GM12864 (cell line): ENCODE results near the gene ACAD11.
A peak's percentile ranks its signal among the peaks of the same experiment; 100 is the strongest.
"Not testable (repeated sequence)": the region's sequence is repeated elsewhere in the genome, so short reads cannot be mapped to it uniquely, and the experiment has no call there.

Experiments used
- DNase-seq: peaks from one replicate; pipeline ENCODE4 v3.0.0-alpha.2; 2011; ENCODE audit warnings: low read depth
- H3K4me3 ChIP-seq: 2 replicates; pipeline ENCODE4 v1.5.1; 2011; ENCODE audit warnings: mild to moderate bottlenecking, low read depth, low read length, control low read depth
- TF ChIP-seq, protein P1 (sequence below): IDR thresholded peaks from 2 replicates; pipeline ENCODE4 v1.5.1; 2011; ENCODE audit warnings: low read depth, mild to moderate bottlenecking, moderate library complexity, low read length, control low read depth, inconsistent platforms; ENCODE audit errors: missing control alignments

Gene ACAD11

DNA sequence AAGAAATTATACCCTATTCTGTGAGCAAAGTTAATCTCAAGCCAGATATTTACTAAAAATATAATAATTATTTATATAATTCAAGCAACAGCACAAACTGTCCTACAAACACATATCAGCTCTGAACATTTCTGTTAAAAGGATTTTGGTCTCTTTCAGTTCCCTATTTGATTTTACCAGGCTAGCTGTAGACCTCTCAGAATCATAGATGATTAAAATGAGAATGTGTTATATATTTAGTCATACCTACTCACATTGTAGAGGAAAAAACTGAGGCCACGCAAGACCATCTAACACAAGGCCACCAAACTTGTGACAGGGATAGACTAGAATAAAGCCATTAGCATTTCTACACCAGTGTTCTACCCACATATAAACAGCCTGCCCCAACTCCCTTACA is 34.0 kb downstream of the ACAD11 start:
- DNase-seq = peak; percentile 2
- TF ChIP-seq, protein P1, sequence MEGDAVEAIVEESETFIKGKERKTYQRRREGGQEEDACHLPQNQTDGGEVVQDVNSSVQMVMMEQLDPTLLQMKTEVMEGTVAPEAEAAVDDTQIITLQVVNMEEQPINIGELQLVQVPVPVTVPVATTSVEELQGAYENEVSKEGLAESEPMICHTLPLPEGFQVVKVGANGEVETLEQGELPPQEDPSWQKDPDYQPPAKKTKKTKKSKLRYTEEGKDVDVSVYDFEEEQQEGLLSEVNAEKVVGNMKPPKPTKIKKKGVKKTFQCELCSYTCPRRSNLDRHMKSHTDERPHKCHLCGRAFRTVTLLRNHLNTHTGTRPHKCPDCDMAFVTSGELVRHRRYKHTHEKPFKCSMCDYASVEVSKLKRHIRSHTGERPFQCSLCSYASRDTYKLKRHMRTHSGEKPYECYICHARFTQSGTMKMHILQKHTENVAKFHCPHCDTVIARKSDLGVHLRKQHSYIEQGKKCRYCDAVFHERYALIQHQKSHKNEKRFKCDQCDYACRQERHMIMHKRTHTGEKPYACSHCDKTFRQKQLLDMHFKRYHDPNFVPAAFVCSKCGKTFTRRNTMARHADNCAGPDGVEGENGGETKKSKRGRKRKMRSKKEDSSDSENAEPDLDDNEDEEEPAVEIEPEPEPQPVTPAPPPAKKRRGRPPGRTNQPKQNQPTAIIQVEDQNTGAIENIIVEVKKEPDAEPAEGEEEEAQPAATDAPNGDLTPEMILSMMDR = no peak
- H3K4me3 ChIP-seq = no peak overlapping the region

DNA sequence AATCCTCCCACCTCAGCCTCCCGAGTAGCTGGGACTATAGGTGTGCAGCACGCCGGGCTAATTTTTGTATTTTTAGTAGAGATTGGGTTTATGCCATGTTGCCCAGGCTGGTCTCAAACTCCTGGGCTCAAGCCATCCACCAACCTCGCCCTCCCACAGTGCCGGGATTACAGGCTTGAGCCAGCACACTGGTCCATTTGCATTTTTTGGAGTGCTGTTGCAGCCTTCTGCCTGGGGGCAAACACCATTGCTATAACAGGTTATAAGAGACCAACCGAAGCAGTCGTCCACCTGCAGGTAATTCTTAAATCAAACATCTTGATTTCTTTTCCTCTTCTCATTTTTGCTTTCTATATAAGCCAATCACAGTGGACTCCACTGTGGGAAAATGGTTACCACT is 34.8 kb downstream of the ACAD11 start:
- H3K4me3 ChIP-seq = no peak overlapping the region
- TF ChIP-seq, protein P1 = no peak
- DNase-seq = no peak

DNA sequence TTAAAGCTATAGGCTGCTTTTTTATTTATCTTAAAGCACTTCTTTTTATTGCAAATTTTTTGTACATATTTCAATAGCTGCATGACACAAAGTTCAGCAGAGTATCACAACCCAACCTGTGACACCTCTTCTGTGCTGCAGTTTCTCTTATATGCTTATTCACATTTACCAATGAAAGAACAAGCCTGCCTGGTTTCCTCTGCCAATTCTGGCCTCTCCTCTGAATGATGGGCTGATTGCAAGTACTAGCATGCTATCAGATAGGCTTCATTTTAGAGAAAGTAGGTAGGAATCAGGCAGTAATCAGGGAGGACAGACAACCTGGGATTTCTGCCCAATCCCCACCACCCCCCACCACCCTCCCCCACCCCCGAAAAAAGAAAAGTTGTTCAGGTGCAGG is 36.0 kb downstream of the ACAD11 start:
- H3K4me3 ChIP-seq = no peak overlapping the region
- TF ChIP-seq, protein P1 = no peak
- DNase-seq = no peak

DNA sequence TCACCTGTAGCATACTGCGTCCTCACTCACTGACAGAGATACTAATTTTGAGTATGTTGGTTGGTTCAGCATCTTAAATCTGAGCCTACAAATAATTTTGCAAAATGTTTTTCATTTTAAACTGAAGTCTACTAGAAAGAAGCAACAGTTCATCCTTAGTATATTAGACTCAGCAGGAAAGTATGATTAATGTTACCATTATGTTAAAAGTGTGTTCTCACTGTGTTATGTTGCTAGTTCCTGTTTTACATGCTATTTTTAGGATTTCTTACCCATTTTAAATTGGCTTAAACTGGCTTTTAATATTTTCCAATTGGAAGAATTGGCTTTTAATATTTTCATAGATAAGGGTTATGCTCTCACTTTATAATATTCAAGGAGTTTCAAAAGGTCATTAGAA is 36.8 kb downstream of the ACAD11 start:
- no peak overlapping the region for H3K4me3 ChIP-seq
- no peak for DNase-seq

DNA sequence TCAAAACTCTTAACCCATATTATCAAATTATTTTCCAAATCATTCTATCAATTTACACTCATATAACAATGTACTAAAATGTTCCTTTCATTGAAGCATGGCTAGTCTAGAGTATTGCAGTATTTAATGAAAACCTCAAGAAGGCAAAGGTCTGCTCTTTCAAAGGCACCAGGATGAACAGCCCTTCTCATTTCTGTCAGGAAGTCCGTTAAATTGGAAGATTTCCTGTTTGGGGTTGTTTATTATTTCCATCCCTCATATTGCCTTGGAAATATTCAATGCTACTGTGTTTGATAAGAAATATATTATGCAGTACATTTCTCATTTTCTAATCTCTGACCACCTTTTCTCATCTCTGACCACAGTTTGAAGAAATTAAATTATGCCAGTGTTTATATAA is 37.5 kb downstream of the ACAD11 start:
- TF ChIP-seq, protein P1 = no peak
- H3K4me3 ChIP-seq = no peak overlapping the region
- DNase-seq = no peak

More for the DNA sequence above, 36.8 kb downstream of the ACAD11 start:
- TF ChIP-seq, protein P1 = no peak

DNA sequence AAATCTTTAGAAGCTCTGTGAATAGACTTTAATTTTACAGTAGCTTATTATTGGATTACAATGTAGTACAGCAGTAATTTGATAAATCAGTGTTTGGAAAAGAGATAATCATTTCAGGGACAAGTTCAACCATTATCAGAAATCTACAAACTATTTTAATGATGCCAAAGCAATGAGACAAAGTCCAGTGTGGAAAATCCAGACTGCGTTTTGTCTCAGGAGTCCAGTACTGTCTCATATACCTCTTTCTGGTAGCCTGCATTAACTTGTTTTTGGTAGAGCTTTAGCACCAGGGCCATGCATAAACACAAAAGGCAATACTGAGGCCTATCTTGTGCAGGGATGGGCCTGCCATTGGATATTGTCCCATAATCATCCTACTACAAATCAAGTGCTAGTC is 42.8 kb downstream of the ACAD11 start:
- TF ChIP-seq, protein P1 = no peak
- no peak overlapping the region for H3K4me3 ChIP-seq
- no peak for DNase-seq

DNA sequence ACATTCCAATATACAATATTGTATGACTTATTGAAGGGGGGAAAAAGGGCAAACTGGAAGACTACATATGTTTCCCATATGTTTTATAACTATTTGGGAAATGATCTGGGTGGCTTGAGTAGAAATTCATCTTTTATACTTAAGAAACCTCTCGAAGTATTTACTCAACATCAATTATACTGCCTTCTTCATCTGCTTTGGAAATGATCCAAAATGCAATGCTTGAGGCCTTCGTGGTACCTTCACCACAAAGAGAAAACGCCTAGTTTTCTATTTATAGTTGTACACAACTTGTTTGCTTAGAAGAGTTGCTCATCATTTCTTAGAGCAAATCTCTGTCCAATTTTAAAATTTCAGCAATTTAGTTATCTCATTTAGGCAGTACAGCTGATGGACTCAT is 43.7 kb downstream of the ACAD11 start:
- H3K4me3 ChIP-seq = no peak overlapping the region
- TF ChIP-seq, protein P1 = no peak
- DNase-seq = no peak

DNA sequence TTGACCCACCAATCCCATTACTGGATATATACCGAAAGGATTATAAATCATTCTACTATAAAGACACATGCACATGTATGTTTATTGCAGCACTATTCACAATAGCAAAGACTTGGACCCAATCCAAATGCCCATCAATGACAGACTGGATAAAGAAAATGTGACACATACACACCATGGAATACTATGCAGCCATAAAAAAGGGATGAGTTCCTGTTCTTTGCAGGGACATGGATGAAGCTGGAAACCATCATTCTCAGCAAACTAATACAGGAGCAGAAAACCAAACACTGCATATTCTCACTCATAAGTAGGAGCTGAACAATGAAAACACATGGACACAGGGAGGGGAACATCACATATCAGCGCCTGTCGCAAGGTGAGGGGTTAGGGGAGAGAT is 44.3 kb downstream of the ACAD11 start:
- not testable (repeated sequence) for H3K4me3 ChIP-seq, DNase-seq

DNA sequence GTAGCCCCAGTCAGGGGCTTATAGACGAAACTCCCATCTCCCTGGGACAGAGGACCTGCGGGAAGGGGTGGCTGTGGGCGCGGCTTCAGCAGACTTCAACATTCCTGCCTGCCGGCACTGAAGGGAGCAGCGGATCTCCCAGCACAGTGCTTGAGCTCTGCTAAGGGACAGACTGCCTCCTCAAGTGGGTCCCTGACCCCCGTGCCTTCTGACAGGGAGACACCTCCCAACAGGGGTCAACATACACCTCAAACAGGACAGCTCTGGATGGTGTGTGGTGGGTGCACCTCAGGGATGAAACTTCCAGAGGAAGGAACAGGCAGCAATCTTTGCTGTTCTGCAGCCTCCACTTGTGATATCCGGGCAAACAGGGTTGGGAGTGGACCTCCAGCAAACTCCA is 53.0 kb downstream of the ACAD11 start:
- not testable (repeated sequence) for H3K4me3 ChIP-seq, DNase-seq
